Activated CD8-positive, alpha-beta memory T cell treated with anti-CD3 and anti-CD28 coated beads, Interleukin-2, amount 50 U/mL, for 24 hours (primary cell): Measurements from ENCODE around the gene MEOX1.

Experiments used
- DNase-seq: peaks from one replicate; pipeline ENCODE4 v3.0.0-alpha.2; 2020; ENCODE audit errors: extremely low read depth

Gene MEOX1

GRCh38 chr17:43591001-43591400 lies 70.7 kb downstream of the MEOX1 start:
- no peak for DNase-seq
